Thymus (tissue), 11 donors: ENCODE measurements around the gene GBP7. TPM values are rescaled to one million over a fixed set of nuclear protein-coding genes. Genes with fewer than 3 reads are reported as not detected.
A peak's percentile ranks its signal among the peaks of the same experiment; 100 is the strongest.
"Not testable (repeated sequence)": the region's sequence is repeated elsewhere in the genome, so short reads cannot be mapped to it uniquely, and the experiment has no call there.

Experiments used
- DNase-seq, 9 donors: peaks; one replicate each; pipeline ENCODE4 v3.0.0-alpha.2; 2013; ENCODE audit warnings: low spot score in 9 of 9, low read depth in 6 of 9, missing footprints in 1 of 9
- H3K27ac ChIP-seq, 2 donors: one replicate each; pipeline ENCODE4 v1.5.1; 2013; ENCODE audit warnings: control low read depth in 1 of 2, low read depth in 1 of 2, low read length in 1 of 2, mild to moderate bottlenecking in 1 of 2, moderate library complexity in 1 of 2
- H3K27me3 ChIP-seq, 2 donors: one replicate each; pipeline ENCODE4 v1.5.1; 2013; ENCODE audit warnings: low read length in 1 of 2; ENCODE audit not compliant: control insufficient read depth in 2 of 2, insufficient read depth in 1 of 2
- H3K36me3 ChIP-seq, 2 donors: one replicate each; pipeline ENCODE4 v1.5.1; 2013; ENCODE audit warnings: low read length in 1 of 2, mild to moderate bottlenecking in 1 of 2, moderate library complexity in 1 of 2; ENCODE audit not compliant: control insufficient read depth in 2 of 2, insufficient read depth in 2 of 2
- H3K4me1 ChIP-seq, 2 donors: one replicate each; pipeline ENCODE4 v1.5.1; 2013; ENCODE audit warnings: low read length in 2 of 2; ENCODE audit not compliant: control insufficient read depth in 2 of 2, insufficient read depth in 2 of 2
- H3K4me3 ChIP-seq, 2 donors: one replicate each; pipeline ENCODE4 v1.5.1; 2013; ENCODE audit warnings: low read length in 2 of 2, control low read depth in 1 of 2, mild to moderate bottlenecking in 1 of 2
- H3K9me3 ChIP-seq, 2 donors: one replicate each; pipeline ENCODE4 v1.5.1; 2013; ENCODE audit warnings: low read length in 1 of 2, mild to moderate bottlenecking in 1 of 2; ENCODE audit not compliant: control insufficient read depth in 2 of 2, insufficient read depth in 1 of 2
- WGBS: extraction: QIAGEN DNeasy Blood & Tissue Kit; methylation state at CpG from one replicate; pipeline ENCODE4 v1.1.7; 2013; 5-methylcytosine and 5-hydroxymethylcytosine counted together
- polyA plus RNA-seq: library from polyadenylated mRNA; stranded (reverse); fragments of 200-250 nt; gene quantifications from one replicate; pipeline ENCODE4 v1.2.3, GENCODE V29; 2013
- total RNA-seq: library from RNA; stranded (reverse); fragments of 120-200 nt; gene quantifications from one replicate; pipeline ENCODE4 v1.2.4, GENCODE V29; 2013
- donor health status: healthy.

The GBP7 gene
- total and polyA plus RNA-seq, 2 donors, result 0.05 to 0.16 TPM

DNA sequence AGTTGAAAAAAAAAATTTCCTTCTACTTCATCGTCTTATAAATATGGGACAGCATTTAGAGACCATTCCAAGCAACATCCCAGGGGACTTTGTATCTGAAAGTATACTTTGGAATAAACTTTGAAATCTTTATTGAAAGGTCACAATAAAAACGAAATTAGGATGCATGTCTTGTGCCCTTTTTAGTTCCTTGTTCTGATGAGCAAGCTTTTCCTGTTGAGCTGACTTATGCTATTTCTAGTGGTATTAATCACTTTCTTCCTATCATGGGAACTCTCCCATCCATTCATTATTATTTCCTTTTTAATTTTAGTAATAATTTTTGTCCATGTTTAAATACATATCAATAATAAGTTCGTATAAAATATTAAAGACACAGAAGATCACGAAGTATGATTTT lies 45.9 kb downstream of the GBP7 start:
- peaks cover 6 to 10% of the 10 kb centered on the region in 2 donors for H3K4me1 ChIP-seq
- no peak overlapping the region for H3K27ac ChIP-seq
- no peak overlapping the region for H3K4me3 ChIP-seq
- H3K9me3 ChIP-seq, result no peaks in the 10 kb centered on the region
- no peaks in the 10 kb centered on the region for H3K36me3 ChIP-seq
- 74% methylated on average over 4 of the region's 4 CpGs for WGBS
- no peak for DNase-seq
- no peaks in the 10 kb centered on the region for H3K27me3 ChIP-seq

GRCh38 chr1:89128003-89128458 lies 47.8 kb downstream of the GBP7 start:
- 98% methylated on average over 31 of the region's 31 CpGs for WGBS
- H3K36me3 ChIP-seq, H3K4me1 ChIP-seq, H3K27ac ChIP-seq, H3K9me3 ChIP-seq, H3K27me3 ChIP-seq, H3K4me3 ChIP-seq, DNase-seq: not testable (repeated sequence)

GRCh38 chr1:89126602-89127565 lies 48.9 kb downstream of the GBP7 start:
- Histone ChIP-seq H3K4me3 (peak overlapping the region in 1 of 2 donors; percentile 2), H3K27ac (peak overlapping the region; percentile 46 to 70)
- DNase-seq, H3K36me3 ChIP-seq, H3K9me3 ChIP-seq, H3K4me1 ChIP-seq, H3K27me3 ChIP-seq: not testable (repeated sequence)
- WGBS, result 44% methylated on average over 23 of the region's 23 CpGs

DNA sequence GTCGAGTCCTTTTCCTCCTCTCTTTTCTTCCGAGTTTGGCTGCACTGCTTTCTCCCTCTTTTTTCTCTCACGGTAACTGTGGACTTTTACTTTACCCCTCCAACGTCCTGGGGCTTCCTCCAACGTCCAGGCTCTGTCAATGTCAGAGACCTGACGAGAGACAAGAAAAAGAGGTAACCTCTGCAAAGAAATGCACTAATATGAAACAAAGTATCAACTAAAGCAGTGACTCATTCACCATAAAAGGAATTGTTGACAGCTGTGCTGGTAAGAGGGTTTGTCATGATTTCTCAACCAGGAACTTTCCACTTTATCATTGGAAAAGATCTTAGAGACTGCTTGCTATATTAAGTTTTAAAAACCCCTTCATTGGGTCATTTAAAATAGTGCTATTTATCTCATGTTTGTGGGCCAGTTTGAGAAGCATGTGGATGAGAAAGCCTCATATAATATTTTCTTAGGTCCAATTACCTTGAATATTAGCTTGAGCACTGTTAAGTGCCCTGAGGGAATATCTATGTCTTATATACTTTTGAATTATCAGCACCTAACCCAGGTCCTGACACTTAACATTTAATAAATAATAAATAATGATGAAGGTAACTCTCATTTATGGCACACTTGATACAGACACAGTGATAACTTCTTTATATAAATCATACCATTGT lies 49.8 kb downstream of the GBP7 start, which contains the start of gene GBP2:
Gene GBP2, minus strand, starts transcription at position 202 of the 668 bp plus-strand sequence. CDS start 4,148 bp downstream, outside the sequence.
- 7% methylated on average over 6 of the region's 6 CpGs for WGBS
- no peaks in the 10 kb centered on the region for H3K27me3 ChIP-seq
- DNase-seq, result peak in 5 of 9 donors; percentile 10 to 64 (median 28)
- H3K36me3 ChIP-seq, result peaks cover 0 to 2% of the 10 kb centered on the region in 2 donors
- peak within 1 kb of the TSS; percentile 35 to 37 for H3K4me3 ChIP-seq
- H3K9me3 ChIP-seq, result no peaks in the 10 kb centered on the region
- H3K27ac ChIP-seq, result peak within 1 kb of the TSS; percentile 67 to 71
- H3K4me1 ChIP-seq, result peaks cover 6 to 10% of the 10 kb centered on the region in 2 donors

- Histone ChIP-seq H3K9me3 (no peaks in the 10 kb centered on the region), H3K27ac (peak overlapping the region; percentile 67 to 71), H3K36me3 (peaks cover 0 to 2% of the 10 kb centered on the region in 2 donors), H3K4me1 (peaks cover 6 to 10% of the 10 kb centered on the region in 2 donors), H3K27me3 (no peaks in the 10 kb centered on the region), H3K4me3 (peak overlapping the region; percentile 35 to 37)
- no peak for DNase-seq
- 47% methylated on average over 3 of the region's 3 CpGs for WGBS
Observed at GRCh38 chr1:89125240-89125912, 50.4 kb downstream of the GBP7 start.

GRCh38 chr1:89121641-89122040 lies 54.2 kb downstream of the GBP7 start:
- Histone ChIP-seq H3K36me3 (peaks cover 0 to 6% of the 10 kb centered on the region in 2 donors), H3K4me3 (no peak overlapping the region), H3K27me3 (no peaks in the 10 kb centered on the region), H3K27ac (no peak overlapping the region), H3K9me3 (no peaks in the 10 kb centered on the region), H3K4me1 (peaks cover 0 to 4% of the 10 kb centered on the region in 2 donors)
- WGBS, result 98% methylated on average over 8 of the region's 8 CpGs
- DNase-seq, result no peak

- Histone ChIP-seq H3K27me3 (no peaks in the 10 kb centered on the region), H3K4me3 (no peak overlapping the region), H3K27ac (no peak overlapping the region), H3K9me3 (no peaks in the 10 kb centered on the region), H3K4me1 (no peaks in the 10 kb centered on the region), H3K36me3 (peaks cover 0 to 3% of the 10 kb centered on the region in 2 donors)
- no peak for DNase-seq
- WGBS, result 92% methylated on average over 2 of the region's 2 CpGs
Observed at GRCh38 chr1:89114662-89115061, 61.1 kb downstream of the GBP7 start.

- Histone ChIP-seq H3K36me3 (peaks cover 0 to 3% of the 10 kb centered on the region in 2 donors), H3K4me3 (no peak overlapping the region), H3K4me1 (no peaks in the 10 kb centered on the region), H3K9me3 (no peaks in the 10 kb centered on the region), H3K27me3 (no peaks in the 10 kb centered on the region), H3K27ac (no peak overlapping the region)
- WGBS, result 95% methylated on average over 5 of the region's 5 CpGs
- DNase-seq, result no peak
Observed at GRCh38 chr1:89112871-89113613, 62.8 kb downstream of the GBP7 start.
